GM23338 (cell line): ENCODE data around the gene AFAP1. TPM values are rescaled to one million over a fixed set of nuclear protein-coding genes. Genes with fewer than 3 reads are reported as not detected.
"Not testable (repeated sequence)": the region's sequence is repeated elsewhere in the genome, so short reads cannot be mapped to it uniquely, and the experiment has no call there.

ENCODE experiments used
- ATAC-seq: fragments of 200-7000 bp; cut with Tn5 transposase; 3 replicates; pipeline ENCODE4 v1.9.1; 2020
- DNase-seq: peaks from one replicate; pipeline ENCODE4 v3.0.0-alpha.2; 2015; ENCODE audit warnings: low spot score
- H2AFZ ChIP-seq: fragments of 200-600 bp; sonication (generic); 2 replicates; pipeline ENCODE4 v1.8.0; 2016; ENCODE audit warnings: antibody characterized with exemption, mild to moderate bottlenecking, moderate library complexity
- H3F3A ChIP-seq: fragments of 200-600 bp; sonication (generic); replicated peaks from 2 replicates; pipeline ENCODE4 v1.8.0; 2017; ENCODE audit warnings: antibody characterized with exemption, mixed run types, low read depth
- H3K27ac ChIP-seq: fragments of 200-600 bp; sonication (generic); 2 replicates; pipeline ENCODE4 v1.6.1; 2016; ENCODE audit warnings: low read depth
- H3K27me3 ChIP-seq: fragments of 200-600 bp; sonication (generic); 2 replicates; pipeline ENCODE4 v1.8.0; 2016; ENCODE audit warnings: mild to moderate bottlenecking, mixed run types, moderate library complexity; ENCODE audit not compliant: insufficient read depth
- H3K36me3 ChIP-seq: fragments of 200-600 bp; sonication (generic); 2 replicates; pipeline ENCODE4 v1.8.0; 2016; ENCODE audit warnings: mild to moderate bottlenecking; ENCODE audit not compliant: insufficient read depth
- H3K4me1 ChIP-seq: fragments of 200-600 bp; sonication (generic); 2 replicates; pipeline ENCODE4 v1.8.0; 2016; ENCODE audit warnings: mild to moderate bottlenecking, moderate library complexity; ENCODE audit not compliant: insufficient read depth
- H3K4me2 ChIP-seq: fragments of 200-600 bp; sonication (generic); 2 replicates; pipeline ENCODE4 v1.7.1; 2017; ENCODE audit warnings: mixed run types
- H3K4me3 ChIP-seq: fragments of 200-600 bp; sonication (generic); 2 replicates; pipeline ENCODE4 v1.6.1; 2016; ENCODE audit warnings: mixed run types
- H3K79me2 ChIP-seq: fragments of 200-600 bp; sonication (generic); replicated peaks from 2 replicates; pipeline ENCODE4 v1.8.0; 2017; ENCODE audit warnings: mild to moderate bottlenecking; ENCODE audit not compliant: insufficient read depth
- H3K9me2 ChIP-seq: fragments of 200-600 bp; sonication (generic); 2 replicates; pipeline ENCODE4 v1.8.0; 2017; ENCODE audit not compliant: insufficient read depth
- H4K20me1 ChIP-seq: fragments of 200-600 bp; sonication (generic); replicated peaks from 2 replicates; pipeline ENCODE4 v1.8.0; 2017; ENCODE audit warnings: mild to moderate bottlenecking; ENCODE audit not compliant: insufficient read depth
- H3K27ac Mint-ChIP-seq: 2 replicates; pipeline ENCODE4 v1.8.0; 2020; ENCODE audit warnings: inconsistent platforms, mild to moderate bottlenecking, moderate library complexity, mixed read lengths
- H3K27me3 Mint-ChIP-seq: 3 replicates; pipeline ENCODE4 v1.8.0; 2022; ENCODE audit warnings: low read depth, mild to moderate bottlenecking, moderate library complexity, mixed read lengths, inconsistent platforms; ENCODE audit not compliant: insufficient read depth, poor library complexity
- H3K36me3 Mint-ChIP-seq: 3 replicates; pipeline ENCODE4 v1.8.0; 2021; ENCODE audit warnings: low read depth, mild to moderate bottlenecking, inconsistent platforms, moderate library complexity, mixed read lengths
- H3K4me1 Mint-ChIP-seq: 3 replicates; pipeline ENCODE4 v1.8.0; 2020; ENCODE audit warnings: mild to moderate bottlenecking, inconsistent platforms, mixed read lengths
- H3K4me3 Mint-ChIP-seq: 3 replicates; pipeline ENCODE4 v1.8.0; 2021; ENCODE audit warnings: moderate library complexity, mild to moderate bottlenecking, inconsistent platforms, mixed read lengths
- H3K9me3 Mint-ChIP-seq: 3 replicates; pipeline ENCODE4 v1.8.0; 2020; ENCODE audit warnings: moderate library complexity, mild to moderate bottlenecking, inconsistent platforms, mixed read lengths
- CREB1 ChIP-seq: fragments of 250-450 bp; sonication (Bioruptor Pico); IDR thresholded peaks from 2 replicates; pipeline ENCODE4 v1.5.0; 2020; ENCODE audit warnings: low read depth, mild to moderate bottlenecking, moderate library complexity
- EZH2 ChIP-seq: fragments of 200-600 bp; sonication (generic); IDR thresholded peaks from one replicate; pipeline ENCODE4 v1.8.0; 2017; ENCODE audit warnings: antibody characterized with exemption, mild to moderate bottlenecking, low read depth; ENCODE audit not compliant: unreplicated experiment
- NANOG ChIP-seq: IDR thresholded peaks from 2 replicates; pipeline ENCODE4 v1.6.1; 2016; ENCODE audit warnings: antibody characterized with exemption, borderline replicate concordance
- STAT1 ChIP-seq: IDR thresholded peaks from one replicate; pipeline ENCODE4 v1.6.1; 2016; ENCODE audit warnings: antibody characterized with exemption; ENCODE audit not compliant: unreplicated experiment
- ZNF331 ChIP-seq: fragments of 250-450 bp; sonication (Bioruptor Pico); IDR thresholded peaks from 2 replicates; pipeline ENCODE4 v1.5.0; 2020; ENCODE audit warnings: low read depth, mild to moderate bottlenecking, moderate library complexity
- polyA plus RNA-seq: library from polyadenylated mRNA; unstranded; fragments of >200 nt; fragmentation: Nextera tagmentation; extraction: Ambion mirVana; gene quantifications from 2 replicates; pipeline ENCODE4 v1.2.1, GENCODE V29; 2016
- total RNA-seq: library from RNA; depleted of rRNA; stranded (reverse); fragments of >200 nt; shearing (Covaris generic); gene quantifications from 2 replicates; pipeline ENCODE4 v1.2.3, GENCODE V29; 2014
- TF ChIP-seq, protein P1 (sequence below): fragments of 250-450 bp; sonication (Bioruptor Pico); IDR thresholded peaks from 2 replicates; pipeline ENCODE4 v1.5.0; 2020; ENCODE audit warnings: mild to moderate bottlenecking, moderate library complexity
- TF ChIP-seq, protein P2 (sequence below): IDR thresholded peaks from 2 replicates; pipeline ENCODE4 v1.6.1; 2016; ENCODE audit warnings: antibody characterized with exemption
- TF ChIP-seq, protein P3 (sequence below): IDR thresholded peaks from one replicate; pipeline ENCODE4 v1.6.1; 2018; ENCODE audit warnings: antibody characterized with exemption; ENCODE audit not compliant: unreplicated experiment

AFAP1 gene
- total and polyA plus RNA-seq, 2 experiments from 2014 or later, result 6.5 to 21.5 TPM

DNA sequence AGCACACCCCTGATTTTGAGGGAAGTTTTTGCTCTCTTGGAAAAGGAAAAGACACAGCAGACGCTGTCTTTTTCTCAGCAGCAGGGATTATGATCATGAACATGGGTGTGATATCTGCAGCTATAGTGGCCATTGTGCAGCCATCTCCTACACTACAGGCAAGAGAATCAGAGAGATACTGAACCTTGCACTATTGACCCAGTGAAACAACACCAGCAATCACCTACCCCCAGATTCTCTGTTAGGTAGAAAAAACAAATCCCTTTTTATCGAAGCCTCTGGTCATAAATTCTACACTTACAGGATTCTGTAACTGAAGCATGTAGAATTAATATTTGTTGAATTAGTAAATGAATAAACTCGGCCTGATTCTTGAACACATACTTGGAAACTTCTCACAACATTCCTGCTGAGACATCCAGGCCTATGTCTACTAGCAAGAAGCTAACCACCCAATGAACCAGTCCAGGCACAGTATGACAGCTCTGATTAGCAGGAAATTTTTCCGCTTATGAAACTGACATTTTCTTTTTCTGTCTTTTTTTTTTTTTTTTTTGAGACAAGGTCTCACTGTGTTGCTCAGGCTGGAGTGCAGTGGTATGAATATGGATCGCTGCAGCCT, 5.0 kb upstream of the AFAP1 start (continued):
- TF ChIP-seq, protein P1, sequence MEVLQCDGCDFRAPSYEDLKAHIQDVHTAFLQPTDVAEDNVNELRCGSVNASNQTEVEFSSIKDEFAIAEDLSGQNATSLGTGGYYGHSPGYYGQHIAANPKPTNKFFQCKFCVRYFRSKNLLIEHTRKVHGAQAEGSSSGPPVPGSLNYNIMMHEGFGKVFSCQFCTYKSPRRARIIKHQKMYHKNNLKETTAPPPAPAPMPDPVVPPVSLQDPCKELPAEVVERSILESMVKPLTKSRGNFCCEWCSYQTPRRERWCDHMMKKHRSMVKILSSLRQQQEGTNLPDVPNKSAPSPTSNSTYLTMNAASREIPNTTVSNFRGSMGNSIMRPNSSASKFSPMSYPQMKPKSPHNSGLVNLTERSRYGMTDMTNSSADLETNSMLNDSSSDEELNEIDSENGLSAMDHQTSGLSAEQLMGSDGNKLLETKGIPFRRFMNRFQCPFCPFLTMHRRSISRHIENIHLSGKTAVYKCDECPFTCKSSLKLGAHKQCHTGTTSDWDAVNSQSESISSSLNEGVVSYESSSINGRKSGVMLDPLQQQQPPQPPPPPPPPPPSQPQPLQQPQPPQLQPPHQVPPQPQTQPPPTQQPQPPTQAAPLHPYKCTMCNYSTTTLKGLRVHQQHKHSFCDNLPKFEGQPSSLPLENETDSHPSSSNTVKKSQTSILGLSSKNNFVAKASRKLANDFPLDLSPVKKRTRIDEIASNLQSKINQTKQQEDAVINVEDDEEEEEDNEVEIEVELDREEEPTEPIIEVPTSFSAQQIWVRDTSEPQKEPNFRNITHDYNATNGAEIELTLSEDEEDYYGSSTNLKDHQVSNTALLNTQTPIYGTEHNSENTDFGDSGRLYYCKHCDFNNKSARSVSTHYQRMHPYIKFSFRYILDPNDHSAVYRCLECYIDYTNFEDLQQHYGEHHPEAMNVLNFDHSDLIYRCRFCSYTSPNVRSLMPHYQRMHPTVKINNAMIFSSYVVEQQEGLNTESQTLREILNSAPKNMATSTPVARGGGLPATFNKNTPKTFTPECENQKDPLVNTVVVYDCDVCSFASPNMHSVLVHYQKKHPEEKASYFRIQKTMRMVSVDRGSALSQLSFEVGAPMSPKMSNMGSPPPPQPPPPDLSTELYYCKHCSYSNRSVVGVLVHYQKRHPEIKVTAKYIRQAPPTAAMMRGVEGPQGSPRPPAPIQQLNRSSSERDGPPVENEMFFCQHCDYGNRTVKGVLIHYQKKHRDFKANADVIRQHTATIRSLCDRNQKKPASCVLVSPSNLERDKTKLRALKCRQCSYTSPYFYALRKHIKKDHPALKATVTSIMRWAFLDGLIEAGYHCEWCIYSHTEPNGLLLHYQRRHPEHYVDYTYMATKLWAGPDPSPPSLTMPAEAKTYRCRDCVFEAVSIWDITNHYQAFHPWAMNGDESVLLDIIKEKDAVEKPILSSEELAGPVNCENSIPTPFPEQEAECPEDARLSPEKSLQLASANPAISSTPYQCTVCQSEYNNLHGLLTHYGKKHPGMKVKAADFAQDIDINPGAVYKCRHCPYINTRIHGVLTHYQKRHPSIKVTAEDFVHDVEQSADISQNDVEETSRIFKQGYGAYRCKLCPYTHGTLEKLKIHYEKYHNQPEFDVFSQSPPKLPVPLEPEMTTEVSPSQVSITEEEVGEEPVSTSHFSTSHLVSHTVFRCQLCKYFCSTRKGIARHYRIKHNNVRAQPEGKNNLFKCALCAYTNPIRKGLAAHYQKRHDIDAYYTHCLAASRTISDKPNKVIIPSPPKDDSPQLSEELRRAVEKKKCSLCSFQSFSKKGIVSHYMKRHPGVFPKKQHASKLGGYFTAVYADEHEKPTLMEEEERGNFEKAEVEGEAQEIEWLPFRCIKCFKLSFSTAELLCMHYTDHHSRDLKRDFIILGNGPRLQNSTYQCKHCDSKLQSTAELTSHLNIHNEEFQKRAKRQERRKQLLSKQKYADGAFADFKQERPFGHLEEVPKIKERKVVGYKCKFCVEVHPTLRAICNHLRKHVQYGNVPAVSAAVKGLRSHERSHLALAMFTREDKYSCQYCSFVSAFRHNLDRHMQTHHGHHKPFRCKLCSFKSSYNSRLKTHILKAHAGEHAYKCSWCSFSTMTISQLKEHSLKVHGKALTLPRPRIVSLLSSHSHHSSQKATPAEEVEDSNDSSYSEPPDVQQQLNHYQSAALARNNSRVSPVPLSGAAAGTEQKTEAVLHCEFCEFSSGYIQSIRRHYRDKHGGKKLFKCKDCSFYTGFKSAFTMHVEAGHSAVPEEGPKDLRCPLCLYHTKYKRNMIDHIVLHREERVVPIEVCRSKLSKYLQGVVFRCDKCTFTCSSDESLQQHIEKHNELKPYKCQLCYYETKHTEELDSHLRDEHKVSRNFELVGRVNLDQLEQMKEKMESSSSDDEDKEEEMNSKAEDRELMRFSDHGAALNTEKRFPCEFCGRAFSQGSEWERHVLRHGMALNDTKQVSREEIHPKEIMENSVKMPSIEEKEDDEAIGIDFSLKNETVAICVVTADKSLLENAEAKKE (CRISPR knock-in tag), result no peak
- no peak for TF ChIP-seq CREB1 (CRISPR knock-in tag)
- no peak for TF ChIP-seq NANOG
- TF ChIP-seq EZH2, result no peak
- TF ChIP-seq STAT1, result no peak
- no peak for TF ChIP-seq ZNF331 (CRISPR knock-in tag)
- TF ChIP-seq, protein P2, sequence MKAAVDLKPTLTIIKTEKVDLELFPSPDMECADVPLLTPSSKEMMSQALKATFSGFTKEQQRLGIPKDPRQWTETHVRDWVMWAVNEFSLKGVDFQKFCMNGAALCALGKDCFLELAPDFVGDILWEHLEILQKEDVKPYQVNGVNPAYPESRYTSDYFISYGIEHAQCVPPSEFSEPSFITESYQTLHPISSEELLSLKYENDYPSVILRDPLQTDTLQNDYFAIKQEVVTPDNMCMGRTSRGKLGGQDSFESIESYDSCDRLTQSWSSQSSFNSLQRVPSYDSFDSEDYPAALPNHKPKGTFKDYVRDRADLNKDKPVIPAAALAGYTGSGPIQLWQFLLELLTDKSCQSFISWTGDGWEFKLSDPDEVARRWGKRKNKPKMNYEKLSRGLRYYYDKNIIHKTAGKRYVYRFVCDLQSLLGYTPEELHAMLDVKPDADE, result no peak
- TF ChIP-seq, protein P3, sequence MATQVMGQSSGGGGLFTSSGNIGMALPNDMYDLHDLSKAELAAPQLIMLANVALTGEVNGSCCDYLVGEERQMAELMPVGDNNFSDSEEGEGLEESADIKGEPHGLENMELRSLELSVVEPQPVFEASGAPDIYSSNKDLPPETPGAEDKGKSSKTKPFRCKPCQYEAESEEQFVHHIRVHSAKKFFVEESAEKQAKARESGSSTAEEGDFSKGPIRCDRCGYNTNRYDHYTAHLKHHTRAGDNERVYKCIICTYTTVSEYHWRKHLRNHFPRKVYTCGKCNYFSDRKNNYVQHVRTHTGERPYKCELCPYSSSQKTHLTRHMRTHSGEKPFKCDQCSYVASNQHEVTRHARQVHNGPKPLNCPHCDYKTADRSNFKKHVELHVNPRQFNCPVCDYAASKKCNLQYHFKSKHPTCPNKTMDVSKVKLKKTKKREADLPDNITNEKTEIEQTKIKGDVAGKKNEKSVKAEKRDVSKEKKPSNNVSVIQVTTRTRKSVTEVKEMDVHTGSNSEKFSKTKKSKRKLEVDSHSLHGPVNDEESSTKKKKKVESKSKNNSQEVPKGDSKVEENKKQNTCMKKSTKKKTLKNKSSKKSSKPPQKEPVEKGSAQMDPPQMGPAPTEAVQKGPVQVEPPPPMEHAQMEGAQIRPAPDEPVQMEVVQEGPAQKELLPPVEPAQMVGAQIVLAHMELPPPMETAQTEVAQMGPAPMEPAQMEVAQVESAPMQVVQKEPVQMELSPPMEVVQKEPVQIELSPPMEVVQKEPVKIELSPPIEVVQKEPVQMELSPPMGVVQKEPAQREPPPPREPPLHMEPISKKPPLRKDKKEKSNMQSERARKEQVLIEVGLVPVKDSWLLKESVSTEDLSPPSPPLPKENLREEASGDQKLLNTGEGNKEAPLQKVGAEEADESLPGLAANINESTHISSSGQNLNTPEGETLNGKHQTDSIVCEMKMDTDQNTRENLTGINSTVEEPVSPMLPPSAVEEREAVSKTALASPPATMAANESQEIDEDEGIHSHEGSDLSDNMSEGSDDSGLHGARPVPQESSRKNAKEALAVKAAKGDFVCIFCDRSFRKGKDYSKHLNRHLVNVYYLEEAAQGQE, result no peak

DNA sequence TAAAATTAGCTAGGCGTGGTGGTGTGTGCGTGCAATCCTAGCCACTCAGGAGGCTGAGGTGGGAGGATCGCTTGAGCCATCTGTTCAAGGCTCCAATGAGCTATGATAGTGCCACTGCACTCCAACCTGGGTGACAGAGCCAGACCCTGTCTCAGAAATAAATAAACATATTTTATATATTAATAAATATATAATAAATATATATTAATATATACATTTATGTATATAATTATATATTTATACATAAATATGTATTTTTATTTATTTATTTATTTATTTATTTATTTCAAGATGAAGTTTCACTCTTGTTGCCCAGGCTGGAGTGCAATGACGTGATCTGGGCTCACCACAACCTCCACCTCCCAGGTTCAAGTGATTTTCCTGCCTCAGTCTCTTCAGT, 4.0 kb upstream of the AFAP1 start:
- H3K9me3 Mint-ChIP-seq, result not testable (repeated sequence)

More for the DNA sequence above, 4.0 kb upstream of the AFAP1 start:
- H3K27me3 ChIP-seq, H3K36me3 Mint-ChIP-seq, H3K4me3 ChIP-seq, H3K4me2 ChIP-seq, H3K27ac Mint-ChIP-seq, H4K20me1 ChIP-seq, H3K36me3 ChIP-seq, H3K79me2 ChIP-seq, ATAC-seq, H2AFZ ChIP-seq, DNase-seq, H3K9me2 ChIP-seq, H3K4me3 Mint-ChIP-seq, H3K27ac ChIP-seq, H3F3A ChIP-seq: not testable (repeated sequence)
- H3K4me1 ChIP-seq, result peaks cover 12% of the 10 kb centered on the region
- H3K27me3 Mint-ChIP-seq, result peaks cover 13% of the 10 kb centered on the region
- H3K4me1 Mint-ChIP-seq, result peaks cover 22% of the 10 kb centered on the region
